HL-60 (cell line): ENCODE results near the gene EPHB2.

Source experiments
- CTCF ChIP-seq: IDR thresholded peaks from one replicate; pipeline ENCODE4 v1.5.1; 2011; ENCODE audit warnings: low read length, control low read depth, inconsistent platforms; ENCODE audit not compliant: insufficient read depth
- POLR2AphosphoS5 ChIP-seq: IDR thresholded peaks from 2 replicates; pipeline ENCODE4 v1.6.1; 2012; ENCODE audit warnings: low read depth
- REST ChIP-seq: IDR thresholded peaks from 2 replicates; pipeline ENCODE4 v1.6.1; 2012; ENCODE audit warnings: low read depth; ENCODE audit not compliant: insufficient replicate concordance

GRCh38 chr1:22709891-22710700, 543 bp upstream of the EPHB2 start:
- TF ChIP-seq CTCF (no peak), POLR2AphosphoS5 (no peak), REST (no peak)
